ENCODE data around the gene PSD. TPM values are rescaled to one million over a fixed set of nuclear protein-coding genes. Genes with fewer than 3 reads are reported as not detected.

Gene PSD
- total and polyA plus RNA-seq, 2 donors (not counting 3 experiments of a cell fraction or from before 2014, with no cell fraction given), result 0.10 to 0.40 TPM

DNA sequence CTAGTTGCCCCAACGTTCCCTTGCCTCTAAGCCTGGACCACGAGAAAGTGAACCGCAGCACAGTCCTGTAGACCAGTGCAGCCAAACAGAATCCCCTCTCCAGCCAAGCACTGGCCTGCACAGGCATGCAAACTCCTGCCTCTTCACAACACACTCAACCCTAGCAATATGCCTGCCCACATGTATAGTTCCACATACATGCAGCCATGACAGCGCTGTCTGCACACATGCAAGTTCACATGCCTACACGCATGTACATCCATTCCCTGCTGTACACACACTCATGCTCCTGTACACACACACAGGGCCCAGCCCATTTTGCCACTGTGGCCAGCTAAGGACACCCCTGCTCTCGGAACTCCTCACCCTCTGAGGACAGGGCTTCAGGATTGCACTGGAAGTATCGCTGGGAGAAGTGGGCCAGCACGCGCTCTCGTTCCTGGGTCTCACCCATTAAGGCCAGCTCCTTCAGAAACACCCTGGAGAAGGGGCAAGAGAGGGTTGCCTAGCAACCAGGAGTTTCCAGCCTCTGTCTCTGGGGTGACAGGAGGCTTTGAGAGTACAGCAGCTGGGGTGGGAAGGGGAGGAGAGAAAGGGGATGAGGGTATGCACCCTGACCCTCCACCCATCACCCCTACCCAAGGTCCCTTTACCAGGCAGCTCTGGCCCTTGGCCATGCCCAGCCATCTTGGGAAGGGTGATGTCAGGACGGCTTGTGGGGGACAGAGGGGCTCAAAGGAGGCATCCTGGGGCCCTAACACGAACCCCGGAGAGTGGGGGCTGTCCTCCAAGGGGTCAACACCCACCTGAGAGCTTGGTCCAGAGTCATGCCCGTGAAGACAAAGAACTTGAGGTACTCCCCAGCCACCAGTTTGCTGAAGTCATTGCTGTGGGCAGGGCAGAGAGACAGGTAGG, 7.0 kb downstream of the PSD start:
- Histone ChIP-seq H3K4me1 (ENCODE audit: control insufficient read depth, extremely low read depth, insufficient read depth, low read length) (no peaks in the 10 kb centered on the region), H2AFZ (ENCODE audit: low read depth, low read length) (no peak overlapping the region), H3K4me2 (ENCODE audit: insufficient read depth, low read length) (no peak overlapping the region), H3K36me3 (ENCODE audit: control insufficient read depth in 2 of 2, extremely low read depth in 1 of 2, insufficient read depth in 2 of 2, low read length in 2 of 2) (no peaks in the 10 kb centered on the region), H3K9me3 (replicated peaks; ENCODE audit: control insufficient read depth, insufficient read depth, low read length) (no peaks in the 10 kb centered on the region), H3K9ac (replicated peaks; ENCODE audit: extremely low read depth, insufficient read depth, low read length) (no peak overlapping the region), H3K9me1 (replicated peaks; ENCODE audit: control insufficient read depth, extremely low read depth, insufficient read depth, low read length) (no peaks in the 10 kb centered on the region), H4K20me1 (replicated peaks; ENCODE audit: control insufficient read depth, extremely low read depth, insufficient read depth, low read length) (no peaks in the 10 kb centered on the region), H3K79me2 (ENCODE audit: control insufficient read depth, insufficient read depth, low read length) (no peaks in the 10 kb centered on the region), H3K4me3 (replicated peaks in 1 of 3; ENCODE audit: insufficient read depth in 1 of 3, low read depth in 1 of 3, low read length in 3 of 3) (no peak overlapping the region), H3K27ac (ENCODE audit: insufficient read depth, low read depth, low read length) (no peak overlapping the region), H3K27me3 (ENCODE audit: control insufficient read depth in 2 of 2, insufficient read depth in 2 of 2, low read length in 2 of 2) (peaks cover 40 to 53% of the 10 kb centered on the region in 2 experiments)
- TF ChIP-seq POLR2A (IDR thresholded peaks at IDR 0.05; ENCODE audit: low read depth, low read length), result no peak
- no peak for TF ChIP-seq MYC (IDR thresholded peaks at IDR 0.05; ENCODE audit: low read depth, low read length)
- no peak for TF ChIP-seq CTCF (IDR thresholded peaks at IDR 0.05; ENCODE audit: extremely low read depth in 1 of 2, insufficient read depth in 1 of 2, low read depth in 1 of 2, low read length in 2 of 2)
- TF ChIP-seq POLR2AphosphoS5 (IDR thresholded peaks at IDR 0.05; ENCODE audit: insufficient read depth, low read depth, low read length), result no peak
- no peak for TF ChIP-seq MAX (IDR thresholded peaks at IDR 0.05; ENCODE audit: insufficient read depth, insufficient read length)
- no peak for TF ChIP-seq FOS (IDR thresholded peaks at IDR 0.05; ENCODE audit: borderline replicate concordance, insufficient read depth, low read length)
- no peak for TF ChIP-seq EZH2 (IDR thresholded peaks at IDR 0.05; ENCODE audit: borderline replicate concordance, low read depth, low read length, severe bottlenecking)
- TF ChIP-seq GATA2 (IDR thresholded peaks at IDR 0.05; ENCODE audit: insufficient read depth, insufficient read length, low read depth, low read length), result no peak
- TF ChIP-seq JUN (IDR thresholded peaks at IDR 0.05; ENCODE audit: borderline replicate concordance, insufficient read depth, insufficient read length, low read depth), result no peak
- dilution Hi-C loops (cut with MboI; ENCODE audit: extremely low pct_ligation_motif_present, low sequenced_read_pairs) (no loop called here), intact Hi-C loops (cut with micrococcal nuclease) (no loop called here)
- no peak for FAIRE-seq
- no TSS peak for BruUV-seq (replicated peaks)
- CTCF ChIA-PET, result interaction anchor here (0.6 to 2.4 kb wide), 6 partner anchors 8 to 68 kb away, joined by 3 to 8 read pairs (median 4); no protein-coding TSS in a partner anchor
- no peak for DNase-seq (ENCODE audit: low read depth, low spot score)
- POLR2A ChIA-PET, result no interaction called here
